LNCaP clone FGC (cell line): ENCODE data around the gene STK32A.

Experiments used
- DNase-seq: peaks from one replicate; pipeline ENCODE4 v3.0.0-alpha.2; 2011; ENCODE audit warnings: low read depth
- H3K4me3 ChIP-seq: 2 replicates; pipeline ENCODE4 v1.5.1; 2011; ENCODE audit warnings: mild to moderate bottlenecking, low read depth, low read length, control low read depth
- TF ChIP-seq, protein P1 (sequence below): IDR thresholded peaks from 2 replicates; pipeline ENCODE4 v1.5.1; 2012; ENCODE audit warnings: mild to moderate bottlenecking; ENCODE audit not compliant: control insufficient read depth, insufficient read depth; ENCODE audit errors: extremely low read depth

Gene STK32A

DNA sequence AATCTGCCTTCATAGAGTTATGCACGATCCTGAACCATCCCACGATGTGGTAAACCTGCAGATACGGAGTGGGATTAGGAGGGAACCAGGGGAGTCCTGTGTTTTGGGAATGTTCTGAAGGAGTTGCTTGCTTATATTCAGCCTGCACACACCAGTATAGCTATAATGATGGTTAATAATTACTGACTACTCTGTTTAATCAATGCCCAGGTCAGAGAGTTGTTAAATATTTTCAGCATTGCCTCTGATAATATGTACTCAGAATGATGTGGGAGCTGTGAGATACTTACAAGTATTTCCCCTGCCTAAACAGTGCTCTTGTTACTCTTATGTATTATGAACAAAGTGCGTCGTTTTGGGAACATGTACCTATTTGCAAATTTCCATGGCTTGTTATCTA lies 34.8 kb upstream of the STK32A start:
- TF ChIP-seq, protein P1, sequence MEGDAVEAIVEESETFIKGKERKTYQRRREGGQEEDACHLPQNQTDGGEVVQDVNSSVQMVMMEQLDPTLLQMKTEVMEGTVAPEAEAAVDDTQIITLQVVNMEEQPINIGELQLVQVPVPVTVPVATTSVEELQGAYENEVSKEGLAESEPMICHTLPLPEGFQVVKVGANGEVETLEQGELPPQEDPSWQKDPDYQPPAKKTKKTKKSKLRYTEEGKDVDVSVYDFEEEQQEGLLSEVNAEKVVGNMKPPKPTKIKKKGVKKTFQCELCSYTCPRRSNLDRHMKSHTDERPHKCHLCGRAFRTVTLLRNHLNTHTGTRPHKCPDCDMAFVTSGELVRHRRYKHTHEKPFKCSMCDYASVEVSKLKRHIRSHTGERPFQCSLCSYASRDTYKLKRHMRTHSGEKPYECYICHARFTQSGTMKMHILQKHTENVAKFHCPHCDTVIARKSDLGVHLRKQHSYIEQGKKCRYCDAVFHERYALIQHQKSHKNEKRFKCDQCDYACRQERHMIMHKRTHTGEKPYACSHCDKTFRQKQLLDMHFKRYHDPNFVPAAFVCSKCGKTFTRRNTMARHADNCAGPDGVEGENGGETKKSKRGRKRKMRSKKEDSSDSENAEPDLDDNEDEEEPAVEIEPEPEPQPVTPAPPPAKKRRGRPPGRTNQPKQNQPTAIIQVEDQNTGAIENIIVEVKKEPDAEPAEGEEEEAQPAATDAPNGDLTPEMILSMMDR = no peak
- no peak overlapping the region for H3K4me3 ChIP-seq
- no peak for DNase-seq

DNA sequence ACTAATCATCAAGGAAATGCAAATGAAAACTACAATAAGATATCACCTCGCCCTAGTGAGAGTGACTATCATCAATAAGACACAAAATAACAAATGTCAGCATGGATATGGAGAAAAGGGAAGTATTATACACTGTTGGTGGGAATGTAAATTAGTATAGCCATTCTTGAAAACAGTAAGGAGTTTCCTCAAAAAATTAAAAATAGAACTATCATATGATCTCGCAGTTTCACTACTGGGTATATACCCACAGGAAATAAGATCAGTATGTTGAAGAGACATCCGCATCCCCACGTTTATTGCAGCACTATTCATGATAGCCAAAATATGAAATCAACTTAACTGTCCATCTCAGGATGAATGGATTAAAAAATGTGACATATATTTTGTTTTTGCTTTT lies 31.6 kb upstream of the STK32A start:
- DNase-seq = no peak
- TF ChIP-seq, protein P1 = no peak

DNA sequence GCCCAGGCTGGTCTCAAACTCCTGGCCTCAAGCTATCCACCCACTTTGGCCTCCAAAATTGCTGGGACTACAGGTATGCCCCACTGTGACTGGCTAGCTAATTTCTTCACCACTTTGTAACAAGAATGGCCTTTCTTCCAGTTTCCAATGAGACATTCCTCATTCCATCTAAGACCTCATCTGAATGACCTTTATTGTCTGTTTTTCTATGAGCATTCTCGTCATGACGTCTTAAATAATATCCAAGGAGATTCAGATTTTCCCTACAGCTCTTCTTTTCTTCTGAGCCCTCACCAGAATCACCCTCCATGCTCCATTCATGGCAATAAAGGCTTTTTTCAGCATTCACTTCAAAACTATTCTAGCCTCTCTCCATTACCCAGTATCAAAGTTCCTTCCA lies 30.2 kb upstream of the STK32A start:
- DNase-seq = no peak
- H3K4me3 ChIP-seq = no peak overlapping the region
- TF ChIP-seq, protein P1 = no peak

More for the DNA sequence above, 31.6 kb upstream of the STK32A start:
- no peak overlapping the region for H3K4me3 ChIP-seq

DNA sequence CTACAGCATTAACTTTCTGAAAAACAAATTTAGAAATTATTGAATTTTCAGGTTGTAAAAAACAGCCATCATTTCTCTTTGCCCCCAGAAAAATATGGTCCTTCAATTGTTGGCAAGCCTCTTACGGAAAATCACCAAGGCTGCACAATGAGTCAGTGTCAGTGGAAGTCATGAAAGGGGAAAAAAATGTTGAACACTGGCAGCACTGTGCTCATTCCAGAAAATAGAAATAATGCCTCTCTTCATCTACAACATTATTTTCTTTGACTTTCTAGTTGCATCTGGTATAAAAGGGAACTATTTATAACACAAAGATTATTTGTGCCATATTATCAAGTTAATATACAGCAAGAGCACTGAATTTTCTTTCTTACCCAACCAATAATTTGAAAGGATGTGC lies 26.7 kb upstream of the STK32A start:
- DNase-seq = no peak
- no peak overlapping the region for H3K4me3 ChIP-seq
- TF ChIP-seq, protein P1 = no peak

DNA sequence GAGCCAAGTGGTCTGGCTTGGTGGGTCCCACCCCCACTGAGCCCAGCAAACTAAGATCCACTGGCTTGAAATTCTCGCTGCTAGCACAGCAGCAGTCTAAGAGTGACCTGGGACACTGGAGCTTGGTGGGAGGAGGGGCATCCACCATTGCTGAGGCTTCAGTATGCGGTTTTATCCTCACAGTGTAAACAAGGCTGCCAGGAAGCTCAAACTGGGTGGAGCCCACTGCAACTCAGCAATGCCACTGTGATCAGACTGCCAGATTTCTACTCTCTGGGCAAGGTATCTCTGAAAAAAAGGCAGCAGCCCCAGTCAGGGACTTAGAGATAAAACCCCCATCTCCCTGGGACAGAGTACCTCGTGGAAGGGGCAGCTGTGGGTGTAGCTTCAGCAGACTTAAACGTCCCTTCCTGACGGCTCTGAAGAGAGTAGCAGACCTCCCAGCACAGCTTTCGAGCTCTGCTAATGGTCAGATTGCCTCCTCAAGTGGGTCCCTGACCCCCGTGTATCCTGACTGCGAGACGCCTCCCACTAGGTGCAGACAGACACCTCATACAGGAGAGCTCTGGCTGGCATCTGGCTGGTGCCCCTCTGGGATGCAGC lies 18.2 kb upstream of the STK32A start:
- TF ChIP-seq, protein P1 = no peak
- H3K4me3 ChIP-seq = no peak overlapping the region
- DNase-seq = no peak

DNA sequence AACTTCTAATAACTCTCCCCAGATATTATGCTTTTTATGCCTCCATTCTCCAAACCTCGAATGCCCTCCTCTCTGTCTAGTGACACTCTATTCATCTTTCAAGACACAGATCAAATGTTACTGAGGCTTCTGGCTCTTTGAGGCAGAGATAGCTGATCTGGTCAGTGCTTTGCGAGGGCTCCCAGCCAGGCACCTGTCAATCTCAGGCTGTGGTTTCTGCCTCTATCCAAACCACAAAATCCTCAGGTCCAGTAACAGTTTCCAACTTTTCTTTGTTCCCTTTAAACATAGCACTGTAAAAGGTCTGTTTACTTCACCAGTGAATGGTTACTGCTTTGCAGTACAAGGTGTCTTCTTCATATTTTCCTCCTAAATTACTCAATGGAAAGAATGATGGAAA lies 11.5 kb upstream of the STK32A start:
- no peak overlapping the region for H3K4me3 ChIP-seq
- TF ChIP-seq, protein P1 = no peak
- no peak for DNase-seq

DNA sequence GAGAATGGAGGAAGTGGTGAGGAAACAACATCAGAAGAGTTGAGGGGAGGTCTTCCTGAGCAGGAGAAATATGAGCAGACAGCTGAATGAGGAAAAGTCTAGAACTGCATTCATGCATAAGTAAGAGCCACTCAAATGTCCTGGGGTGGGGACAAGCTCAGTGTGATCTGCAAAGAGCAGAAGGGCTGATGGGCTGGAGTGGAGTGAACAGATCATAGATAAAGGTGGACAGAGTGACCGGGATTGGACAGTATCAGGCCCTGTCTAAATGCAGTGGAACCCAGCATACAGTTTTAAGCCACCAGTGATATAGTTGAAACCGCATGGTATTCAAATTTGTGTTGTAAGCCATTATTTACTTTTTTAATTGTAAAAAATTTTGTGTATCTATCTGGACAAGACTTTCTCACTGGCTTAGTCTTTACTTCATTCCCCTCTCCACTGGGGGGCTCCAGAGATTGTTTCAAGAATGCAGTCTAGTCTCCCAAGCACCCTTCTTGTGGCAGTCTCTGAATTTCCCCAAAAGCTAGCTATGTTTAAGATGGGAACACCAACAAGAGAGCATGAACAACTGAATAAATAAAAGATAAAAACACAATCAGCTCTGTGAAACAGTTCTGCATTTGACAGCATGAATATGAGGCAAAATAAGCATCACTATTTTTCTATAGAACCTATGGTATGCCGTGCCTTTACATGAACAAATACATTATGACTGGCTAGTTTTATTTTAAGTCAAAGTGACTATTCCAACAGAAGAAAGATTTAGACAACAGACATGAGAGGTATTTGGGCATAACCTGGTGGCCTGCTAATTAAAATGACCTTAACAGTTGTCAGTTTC lies 10.7 kb upstream of the STK32A start:
- DNase-seq = no peak
- TF ChIP-seq, protein P1 = peak; percentile 66
- no peak overlapping the region for H3K4me3 ChIP-seq
